GM18909 (cell line): Measurements from ENCODE around the gene PRR15L.
A peak's percentile ranks its signal among the peaks of the same experiment; 100 is the strongest.
"Not testable (repeated sequence)": the region's sequence is repeated elsewhere in the genome, so short reads cannot be mapped to it uniquely, and the experiment has no call there.

Source experiments
- ATAC-seq: cut with Tn5 transposase; IDR thresholded peaks from one replicate; pipeline ENCODE4 v1.9.1; 2021; ENCODE audit warnings: mild to moderate bottlenecking; ENCODE audit not compliant: unreplicated experiment, poor library complexity

Gene PRR15L

GRCh38 chr17:47989700-47990099, 32.0 kb upstream of the PRR15L start:
- ATAC-seq, result no peak

GRCh38 chr17:47989159-47989558, 31.5 kb upstream of the PRR15L start:
- ATAC-seq, result no peak

- not testable (repeated sequence) for ATAC-seq
These were observed 30.8 kb upstream of the PRR15L start for GRCh38 chr17:47988445-47988844.

GRCh38 chr17:47987240-47987835, 29.7 kb upstream of the PRR15L start:
- no peak for ATAC-seq

- ATAC-seq, result no peak
These were observed 28.8 kb upstream of the PRR15L start for GRCh38 chr17:47986520-47986919.

GRCh38 chr17:47983492-47984223, 26.0 kb upstream of the PRR15L start:
- ATAC-seq, result no peak

- ATAC-seq, result no peak
These were observed 25.1 kb upstream of the PRR15L start for GRCh38 chr17:47982645-47983390.

- ATAC-seq, result no peak
These were observed 24.5 kb upstream of the PRR15L start for GRCh38 chr17:47982091-47982617.

- ATAC-seq, result no peak
These were observed 23.8 kb upstream of the PRR15L start for GRCh38 chr17:47981462-47981861.

GRCh38 chr17:47980541-47980940, 22.9 kb upstream of the PRR15L start:
- no peak for ATAC-seq

GRCh38 chr17:47978324-47978723, 20.6 kb upstream of the PRR15L start:
- no peak for ATAC-seq

GRCh38 chr17:47975823-47976205, 18.1 kb upstream of the PRR15L start:
- ATAC-seq, result no peak

- no peak for ATAC-seq
These were observed 17.6 kb upstream of the PRR15L start for GRCh38 chr17:47975189-47975822.

- no peak for ATAC-seq
These were observed 15.9 kb upstream of the PRR15L start for GRCh38 chr17:47973541-47973940.

- peak; percentile 98 for ATAC-seq
These were observed 13.2 kb upstream of the PRR15L start, which contains the start of gene CDK5RAP3 for GRCh38 chr17:47970725-47971499. TSS of gene CDK5RAP3 (plus strand) at chr17:47971113. CDS start at chr17:47971147, 34 bp downstream.

- ATAC-seq, result no peak
These were observed 12.4 kb upstream of the PRR15L start for GRCh38 chr17:47969930-47970724.

- ATAC-seq, result no peak
These were observed 11.2 kb upstream of the PRR15L start for GRCh38 chr17:47968836-47969235.

- no peak for ATAC-seq
These were observed 10.0 kb upstream of the PRR15L start for GRCh38 chr17:47967607-47968252.
